ENCODE results near the gene DOCK2.

DNA sequence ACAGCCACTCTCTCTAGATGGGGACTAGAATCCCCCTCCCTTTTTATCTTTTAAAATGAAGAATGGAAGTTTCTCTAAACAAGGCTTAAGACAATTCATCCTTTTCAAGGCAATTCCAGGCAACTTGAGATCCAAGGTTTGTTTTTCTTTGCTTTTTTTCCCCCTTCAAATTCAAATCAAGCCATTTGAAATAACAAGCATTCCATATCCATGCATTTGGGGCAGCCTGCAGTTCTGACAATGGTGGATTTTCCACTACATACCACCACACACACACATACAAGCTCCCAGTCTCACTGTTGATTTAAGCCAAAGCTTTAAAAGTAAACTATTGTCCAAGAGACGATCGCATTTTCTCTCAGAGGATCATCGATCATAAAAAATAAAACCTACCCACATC, 342.8 kb downstream of the DOCK2 start:
- TF ChIP-seq, protein P1, sequence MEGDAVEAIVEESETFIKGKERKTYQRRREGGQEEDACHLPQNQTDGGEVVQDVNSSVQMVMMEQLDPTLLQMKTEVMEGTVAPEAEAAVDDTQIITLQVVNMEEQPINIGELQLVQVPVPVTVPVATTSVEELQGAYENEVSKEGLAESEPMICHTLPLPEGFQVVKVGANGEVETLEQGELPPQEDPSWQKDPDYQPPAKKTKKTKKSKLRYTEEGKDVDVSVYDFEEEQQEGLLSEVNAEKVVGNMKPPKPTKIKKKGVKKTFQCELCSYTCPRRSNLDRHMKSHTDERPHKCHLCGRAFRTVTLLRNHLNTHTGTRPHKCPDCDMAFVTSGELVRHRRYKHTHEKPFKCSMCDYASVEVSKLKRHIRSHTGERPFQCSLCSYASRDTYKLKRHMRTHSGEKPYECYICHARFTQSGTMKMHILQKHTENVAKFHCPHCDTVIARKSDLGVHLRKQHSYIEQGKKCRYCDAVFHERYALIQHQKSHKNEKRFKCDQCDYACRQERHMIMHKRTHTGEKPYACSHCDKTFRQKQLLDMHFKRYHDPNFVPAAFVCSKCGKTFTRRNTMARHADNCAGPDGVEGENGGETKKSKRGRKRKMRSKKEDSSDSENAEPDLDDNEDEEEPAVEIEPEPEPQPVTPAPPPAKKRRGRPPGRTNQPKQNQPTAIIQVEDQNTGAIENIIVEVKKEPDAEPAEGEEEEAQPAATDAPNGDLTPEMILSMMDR (conservative IDR thresholded peaks at IDR 0.05; ENCODE audit: low read length), result no peak
- no peak for TF ChIP-seq EZH2phosphoT487 (IDR thresholded peaks at IDR 0.05; ENCODE audit: borderline replicate concordance, low read depth, low read length)

All from OCI-LY7 (cell line).